ENCODE measurements around the gene CACNA1S.
A peak's percentile ranks its signal among the peaks of the same experiment; 100 is the strongest.

The CACNA1S gene

GRCh38 chr1:201139756-201140155, 27.5 kb upstream of the CACNA1S start:
- DNase-seq: no peak

GRCh38 chr1:201139306-201139705, 27.1 kb upstream of the CACNA1S start:
- no peak for DNase-seq

- DNase-seq: no peak
Observed at GRCh38 chr1:201138311-201138840, 26.1 kb upstream of the CACNA1S start.

GRCh38 chr1:201137579-201138310, 25.5 kb upstream of the CACNA1S start:
- DNase-seq: no peak

- no peak for DNase-seq
Observed at GRCh38 chr1:201137024-201137392, 24.8 kb upstream of the CACNA1S start.

DNA sequence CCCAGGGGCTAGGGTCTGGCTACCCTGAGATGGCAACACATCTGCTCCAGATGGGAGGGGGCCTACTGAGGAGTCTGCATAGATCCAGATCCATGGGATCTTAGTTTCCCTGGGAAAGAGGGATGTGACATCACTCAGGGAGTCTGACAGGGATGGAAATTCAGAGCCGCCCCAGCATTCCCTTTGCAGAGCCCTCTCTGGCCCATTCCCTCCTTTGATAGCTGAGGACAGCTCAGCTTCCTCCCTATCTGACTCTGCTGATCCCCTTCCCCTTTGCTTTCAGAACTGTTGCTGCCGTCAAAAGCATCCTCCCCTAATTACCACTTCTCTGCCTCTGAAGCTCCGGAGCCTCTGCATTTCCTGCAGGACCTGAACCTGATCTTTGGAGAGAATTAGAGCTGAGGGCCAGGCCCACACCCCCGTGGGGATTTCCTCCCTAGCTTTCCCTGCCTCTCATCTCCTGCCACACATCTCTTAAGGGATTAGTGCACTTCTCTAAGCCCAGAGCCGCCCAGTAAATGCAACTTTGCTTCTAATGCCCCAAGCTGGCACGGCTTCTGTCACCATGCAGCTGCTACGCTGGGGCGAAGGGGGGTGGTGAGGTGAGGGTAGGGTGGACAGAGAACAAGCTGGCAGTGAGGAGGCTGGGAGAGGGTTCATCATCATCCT, 24.3 kb upstream of the CACNA1S start:
- DNase-seq: no peak

DNA sequence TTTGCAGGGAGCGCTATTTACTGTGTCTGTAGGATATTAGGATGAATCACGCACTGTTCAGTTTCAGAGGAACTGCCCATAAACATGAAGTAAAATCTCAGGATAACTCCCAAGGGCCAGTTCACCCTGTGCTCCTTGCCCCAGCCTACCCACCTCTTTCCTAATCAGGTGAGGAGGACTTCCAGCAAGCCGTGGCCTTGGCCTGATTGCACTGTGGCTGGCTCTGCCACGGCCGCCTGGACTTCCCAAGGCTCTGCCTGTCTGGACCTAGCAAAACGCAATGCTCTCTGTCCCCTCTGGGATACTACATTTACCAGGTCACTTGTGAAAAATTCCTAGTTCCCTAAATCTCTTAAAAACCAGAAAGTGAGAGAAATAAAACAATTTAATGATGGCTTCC, 22.2 kb upstream of the CACNA1S start:
- no peak for DNase-seq

- no peak for DNase-seq
Observed at GRCh38 chr1:201131398-201131797, 19.2 kb upstream of the CACNA1S start.

DNA sequence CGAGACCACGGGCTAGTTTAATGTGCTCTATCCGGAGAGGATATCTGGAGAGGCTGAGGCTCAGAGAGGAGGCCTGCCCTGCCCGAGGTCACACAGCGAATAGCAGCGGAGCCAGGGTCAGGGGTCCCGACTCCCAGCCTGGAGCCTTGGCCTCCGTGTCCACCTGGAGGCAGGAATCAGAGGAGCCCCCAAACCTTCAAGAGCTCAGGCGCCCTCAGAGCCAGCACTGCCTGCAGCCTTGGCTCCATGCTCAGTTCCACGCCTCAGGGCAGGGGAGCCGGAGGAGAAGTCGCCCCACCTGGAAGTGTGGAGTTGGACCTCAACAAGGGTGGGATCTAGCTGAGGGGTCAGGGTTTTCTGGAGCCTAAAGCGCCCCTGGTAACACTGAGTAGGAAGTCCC, 16.7 kb upstream of the CACNA1S start:
- DNase-seq: no peak

DNA sequence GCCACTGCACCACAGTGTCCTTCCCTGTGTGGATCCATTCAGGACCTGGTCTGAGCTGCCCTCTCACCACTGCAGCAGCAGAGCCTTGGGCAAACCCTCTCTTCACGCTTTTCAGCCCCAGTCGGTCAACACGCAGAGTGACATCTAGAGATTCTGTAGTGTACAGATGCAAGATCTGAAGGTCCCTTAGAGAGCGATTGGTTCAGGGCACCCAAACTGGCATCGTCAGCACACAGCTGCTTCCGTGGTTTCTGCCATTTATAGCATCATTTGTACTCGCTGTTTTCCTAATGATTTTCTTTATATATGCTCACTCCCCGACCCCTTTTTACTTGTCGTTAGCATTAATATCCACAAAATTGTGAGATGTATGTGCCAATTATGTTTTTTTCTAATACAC, 16.2 kb upstream of the CACNA1S start:
- DNase-seq: no peak

DNA sequence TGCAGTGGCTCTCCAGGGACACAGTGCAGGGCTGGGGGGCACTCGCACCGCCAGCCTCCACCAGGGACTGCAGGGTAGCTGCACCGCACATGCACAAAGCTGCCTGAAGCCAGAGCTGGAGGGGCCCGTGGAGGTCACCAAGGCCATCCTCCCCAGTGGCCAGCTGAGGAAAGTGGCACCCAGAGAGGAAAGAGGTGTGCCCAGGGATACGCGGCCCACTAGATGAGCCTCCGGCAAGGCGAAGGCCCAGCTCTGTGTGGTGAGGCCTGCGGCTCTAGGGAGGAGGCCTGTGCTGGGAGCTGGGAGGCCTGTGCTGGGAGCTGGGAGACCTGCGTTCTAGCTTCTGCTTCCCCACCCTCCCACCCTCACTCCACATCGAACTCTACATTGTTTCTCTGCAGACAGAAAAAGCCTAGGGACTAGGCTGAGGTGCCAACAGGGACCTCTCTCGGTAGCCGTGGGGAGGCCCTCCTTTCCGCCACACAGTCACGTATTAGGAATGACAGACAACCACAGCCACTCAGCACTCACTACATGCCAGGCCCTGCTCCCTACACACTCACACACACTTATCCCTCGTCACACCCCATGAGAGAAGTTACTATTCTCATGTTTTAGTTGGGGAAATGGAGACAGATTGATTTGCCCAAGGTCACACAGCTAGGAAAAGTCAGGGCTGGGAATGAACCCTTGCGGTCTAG, 15.7 kb upstream of the CACNA1S start:
- no peak for DNase-seq

DNA sequence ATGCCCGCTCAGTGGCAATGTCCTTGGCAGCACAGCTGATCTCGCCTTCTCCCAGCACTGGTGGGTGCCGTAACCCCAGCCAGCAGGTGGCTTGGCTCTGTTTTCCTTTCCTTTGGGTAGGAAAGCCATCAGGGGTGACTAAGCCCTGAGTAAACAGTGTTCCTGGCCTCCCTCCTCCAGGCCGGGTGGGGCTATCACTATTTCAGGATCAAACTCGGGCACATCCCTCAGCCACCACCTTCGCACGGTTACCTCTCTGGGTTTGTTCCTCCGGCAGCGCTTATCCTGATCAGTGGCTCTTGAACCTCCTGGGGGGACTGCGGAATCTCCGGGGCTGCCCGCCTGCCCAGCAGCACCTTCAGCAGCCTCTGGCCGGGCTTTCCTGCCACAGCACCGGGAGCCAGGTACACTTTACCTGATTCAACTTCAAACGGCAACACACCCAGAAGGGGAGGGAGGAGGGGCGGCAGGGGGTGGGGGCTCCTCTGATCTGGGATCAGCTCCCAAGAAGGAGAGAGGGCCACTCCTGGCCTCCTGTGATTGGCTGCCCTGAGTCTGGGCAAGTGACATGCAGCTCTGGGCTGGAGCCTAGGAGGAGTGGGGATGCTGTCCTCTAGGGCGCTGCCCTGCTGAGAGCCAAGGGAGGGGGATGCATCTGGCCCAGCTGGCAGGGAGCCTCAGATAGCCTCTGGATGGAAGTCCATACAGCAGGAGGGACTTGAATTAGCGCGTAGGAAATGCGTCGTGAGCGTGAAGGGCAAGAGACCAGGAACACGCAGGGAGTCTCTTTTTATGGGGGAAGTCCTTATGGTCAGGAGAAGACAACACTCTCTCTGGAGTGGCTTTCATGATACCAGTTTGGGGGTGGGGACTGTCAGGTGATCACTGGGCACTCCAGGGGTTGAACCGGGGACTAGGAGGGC, 14.9 kb upstream of the CACNA1S start, which contains the start of gene ASCL5:
Gene ASCL5, minus strand, starts transcription at position 353 of the 923 bp plus-strand sequence. CDS start 11,812 bp downstream, outside the sequence.
- no peak for DNase-seq

DNA sequence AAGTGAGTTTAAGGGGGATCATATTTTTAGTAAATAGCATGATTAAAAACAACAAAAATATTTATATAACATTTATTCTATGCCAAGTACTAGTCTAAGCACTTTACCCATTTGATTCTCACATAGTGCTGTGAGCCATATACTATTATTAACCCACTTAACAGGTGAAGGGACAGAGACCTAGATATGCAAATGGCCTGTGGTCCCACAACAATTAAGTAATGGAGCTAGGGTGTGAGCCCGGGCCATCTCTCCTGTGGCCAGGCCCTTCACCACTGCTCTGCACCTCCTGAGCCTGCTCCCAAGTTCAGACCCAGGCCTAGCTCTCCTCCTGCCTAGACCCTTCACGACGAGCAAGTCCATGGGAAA, 14.2 kb upstream of the CACNA1S start:
- no peak for DNase-seq

DNA sequence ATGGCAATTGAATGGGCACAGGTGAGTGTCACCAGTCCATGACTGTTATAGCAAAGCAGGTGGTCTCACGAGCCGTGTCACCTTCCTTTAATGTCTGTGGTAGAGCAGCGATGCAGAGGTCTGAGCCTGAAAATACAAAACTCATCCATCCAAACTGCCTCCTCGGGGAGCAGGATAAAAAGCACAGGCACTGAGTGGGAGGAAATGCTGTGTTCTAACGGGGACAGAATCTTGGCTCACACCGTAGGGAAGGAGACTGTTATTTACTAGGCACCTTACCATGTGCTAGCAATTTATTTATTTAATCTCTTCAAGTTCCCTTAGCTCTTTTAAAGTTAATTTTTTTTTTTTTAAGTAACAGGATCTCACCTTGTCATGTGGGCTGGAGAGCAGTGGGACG, 13.6 kb upstream of the CACNA1S start:
- no peak for DNase-seq

DNA sequence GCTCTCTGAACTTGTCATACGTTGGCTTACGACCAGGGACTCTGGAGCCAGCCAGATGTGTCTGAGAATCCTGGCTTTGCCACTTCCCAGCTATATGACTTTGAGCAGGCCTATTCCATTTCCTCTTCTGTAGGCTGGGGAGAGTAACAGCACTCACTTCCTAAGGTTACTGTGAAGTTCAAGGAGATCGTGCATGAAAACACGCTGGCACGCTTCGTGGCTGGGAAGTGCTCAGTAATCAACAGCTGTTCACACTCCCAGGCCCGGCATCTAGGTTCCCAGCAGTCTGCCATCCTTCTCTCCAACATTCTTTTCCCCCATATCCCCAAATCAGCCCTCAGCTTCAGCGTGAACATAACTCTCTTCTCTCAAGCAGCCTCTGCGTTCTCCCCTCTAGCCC, 12.8 kb upstream of the CACNA1S start:
- DNase-seq: no peak

- DNase-seq: no peak
Observed at GRCh38 chr1:201123866-201124265, 11.6 kb upstream of the CACNA1S start.

- DNase-seq: no peak
Observed at GRCh38 chr1:201122321-201122957, 10.2 kb upstream of the CACNA1S start.

- peak; percentile 66 for DNase-seq
Observed at GRCh38 chr1:201119206-201120197, 7.3 kb upstream of the CACNA1S start.

GRCh38 chr1:201116091-201116490, 3.9 kb upstream of the CACNA1S start:
- DNase-seq: no peak

DNA sequence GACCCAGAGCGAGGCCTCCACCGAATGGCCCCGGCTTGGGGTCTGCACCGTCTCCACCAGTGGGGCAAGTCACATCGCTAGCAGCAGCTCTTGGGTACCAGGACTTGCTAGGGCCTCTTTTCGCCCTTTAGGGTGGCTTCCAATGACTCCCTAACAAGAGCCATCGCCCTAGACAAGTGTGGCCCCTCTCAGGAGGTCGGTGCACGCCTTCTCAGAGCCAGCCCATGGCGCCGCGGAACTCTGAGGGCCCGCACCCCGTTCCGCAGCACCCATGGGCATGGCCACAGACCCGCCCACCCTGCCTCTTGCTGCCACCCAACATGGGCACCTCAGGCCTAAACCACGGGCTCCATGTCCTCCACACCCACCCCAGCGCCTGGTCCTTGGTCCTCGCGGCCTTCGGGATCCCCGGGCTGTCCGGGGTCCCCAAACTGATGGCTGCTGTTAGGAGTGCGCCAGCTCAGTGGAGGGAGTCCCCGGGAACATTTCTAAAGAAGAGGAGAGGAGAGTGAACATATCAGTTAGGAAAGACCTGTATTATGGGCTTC, 3.2 kb upstream of the CACNA1S start:
- no peak for DNase-seq
